Prostate gland (tissue), 2 donors: Measurements from ENCODE around the gene APBA2.
"Not testable (repeated sequence)": the region's sequence is repeated elsewhere in the genome, so short reads cannot be mapped to it uniquely, and the experiment has no call there.

Source experiments
- CTCF ChIP-seq, 4 experiments: fragments of 200-600 bp in 2 of 4; fragments of 450-650 bp in 2 of 4; sonication (generic) in 2 of 4; IDR thresholded peaks; 1 replicate in 3 of 4; 2 replicates in 1 of 4; pipeline ENCODE4 v1.5.1; 2016 to 2019; ENCODE audit warnings: antibody characterized with exemption in 4 of 4, mild to moderate bottlenecking in 2 of 4, moderate library complexity in 2 of 4
- POLR2A ChIP-seq: fragments of 450-650 bp; IDR thresholded peaks from one replicate; pipeline ENCODE4 v1.6.1; 2016; ENCODE audit warnings: antibody characterized with exemption, mild to moderate bottlenecking
- POLR2AphosphoS5 ChIP-seq: sonication (generic); formaldehyde crosslinking; IDR thresholded peaks from one replicate; pipeline ENCODE4 v1.6.1; 2017; ENCODE audit warnings: antibody characterized with exemption

DNA sequence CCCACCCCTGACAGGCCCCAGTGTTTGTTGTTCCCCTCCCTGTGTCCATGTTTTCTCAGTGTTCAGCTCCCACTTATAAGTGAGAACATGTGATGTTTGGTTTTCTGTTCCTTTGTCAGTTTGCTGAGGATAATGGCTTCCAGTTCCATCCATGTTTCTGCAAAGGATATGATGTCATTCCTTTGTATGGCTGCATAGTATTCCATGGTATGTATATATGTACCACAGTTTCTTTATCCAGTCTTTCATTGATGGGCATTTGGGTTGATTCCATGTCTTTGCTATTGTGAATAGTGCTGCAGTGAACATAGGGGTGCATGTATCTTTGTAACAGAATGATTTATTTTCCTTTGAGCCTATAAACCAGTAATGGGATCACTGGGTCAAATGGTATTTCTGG is 142.4 kb downstream of the APBA2 start:
- not testable (repeated sequence) for TF ChIP-seq CTCF (IDR thresholded peaks at IDR 0.05); POLR2AphosphoS5; POLR2A
